HPDE6-E6E7 (cell line): ENCODE data around the gene SIGLECL1.

Experiments
- DNase-seq: peaks from one replicate; pipeline ENCODE4 v3.0.0; 2011; ENCODE audit warnings: missing footprints; ENCODE audit errors: extremely low spot score

Gene SIGLECL1

GRCh38 chr19:51252306-51253079, 1.6 kb downstream of the SIGLECL1 start:
- DNase-seq: no peak

DNA sequence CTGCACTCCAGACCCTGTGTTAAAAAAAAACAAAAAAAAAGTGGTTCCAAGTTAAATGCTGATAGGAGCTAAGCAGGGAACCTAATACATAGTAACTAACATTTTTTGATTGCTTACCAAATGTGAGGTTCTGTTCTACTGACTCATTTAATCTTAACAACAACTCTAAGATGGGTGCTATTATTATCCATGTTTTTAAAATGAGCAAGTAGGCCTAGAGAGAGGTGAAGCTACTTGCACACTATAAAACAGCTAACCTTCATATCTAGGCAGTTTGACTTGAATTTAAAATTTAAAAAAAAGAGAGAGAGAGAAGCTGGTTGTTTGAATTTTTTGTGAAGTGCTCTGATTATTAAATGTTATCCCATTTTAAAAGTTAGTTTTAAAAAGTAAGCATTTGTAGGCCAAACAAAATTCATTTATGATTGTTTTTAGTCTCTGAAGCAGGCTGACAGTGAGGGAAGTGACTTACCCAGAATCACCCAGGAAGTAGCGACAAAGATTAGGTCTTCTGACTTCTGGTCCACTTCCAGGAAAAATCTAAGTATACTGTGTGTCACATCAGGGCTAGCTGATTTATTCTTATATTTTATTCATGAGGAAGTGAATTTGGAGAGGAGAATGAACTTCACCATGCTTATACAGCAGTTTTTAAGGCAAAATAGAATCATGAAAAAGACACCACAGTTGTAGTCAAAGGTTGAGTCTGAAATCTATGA, 2.4 kb downstream of the SIGLECL1 start:
- no peak for DNase-seq

DNA sequence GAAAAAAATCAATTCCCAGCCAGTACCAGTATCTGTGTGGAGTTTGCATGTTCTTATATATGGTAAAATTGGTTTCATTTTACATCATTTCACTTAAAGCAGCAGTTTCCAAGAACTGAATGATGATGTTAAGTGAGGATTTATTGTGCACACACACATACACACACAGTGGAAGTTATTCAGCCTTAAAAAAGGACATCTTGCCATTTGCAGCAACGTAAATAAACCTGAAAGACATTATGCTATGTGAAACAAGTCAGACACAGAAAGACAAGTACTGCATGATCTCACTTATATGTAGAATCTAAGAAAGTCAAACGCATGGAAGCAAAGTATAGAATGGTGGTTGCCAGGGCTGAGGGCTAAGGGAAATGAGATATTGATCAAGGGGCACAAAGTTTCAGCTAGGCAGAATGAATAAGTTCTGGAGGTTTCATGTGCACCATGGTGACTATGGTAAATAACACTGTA, 5.3 kb downstream of the SIGLECL1 start:
- DNase-seq: no peak

- no peak for DNase-seq
Measured at GRCh38 chr19:51257471-51257870, 6.6 kb downstream of the SIGLECL1 start.

DNA sequence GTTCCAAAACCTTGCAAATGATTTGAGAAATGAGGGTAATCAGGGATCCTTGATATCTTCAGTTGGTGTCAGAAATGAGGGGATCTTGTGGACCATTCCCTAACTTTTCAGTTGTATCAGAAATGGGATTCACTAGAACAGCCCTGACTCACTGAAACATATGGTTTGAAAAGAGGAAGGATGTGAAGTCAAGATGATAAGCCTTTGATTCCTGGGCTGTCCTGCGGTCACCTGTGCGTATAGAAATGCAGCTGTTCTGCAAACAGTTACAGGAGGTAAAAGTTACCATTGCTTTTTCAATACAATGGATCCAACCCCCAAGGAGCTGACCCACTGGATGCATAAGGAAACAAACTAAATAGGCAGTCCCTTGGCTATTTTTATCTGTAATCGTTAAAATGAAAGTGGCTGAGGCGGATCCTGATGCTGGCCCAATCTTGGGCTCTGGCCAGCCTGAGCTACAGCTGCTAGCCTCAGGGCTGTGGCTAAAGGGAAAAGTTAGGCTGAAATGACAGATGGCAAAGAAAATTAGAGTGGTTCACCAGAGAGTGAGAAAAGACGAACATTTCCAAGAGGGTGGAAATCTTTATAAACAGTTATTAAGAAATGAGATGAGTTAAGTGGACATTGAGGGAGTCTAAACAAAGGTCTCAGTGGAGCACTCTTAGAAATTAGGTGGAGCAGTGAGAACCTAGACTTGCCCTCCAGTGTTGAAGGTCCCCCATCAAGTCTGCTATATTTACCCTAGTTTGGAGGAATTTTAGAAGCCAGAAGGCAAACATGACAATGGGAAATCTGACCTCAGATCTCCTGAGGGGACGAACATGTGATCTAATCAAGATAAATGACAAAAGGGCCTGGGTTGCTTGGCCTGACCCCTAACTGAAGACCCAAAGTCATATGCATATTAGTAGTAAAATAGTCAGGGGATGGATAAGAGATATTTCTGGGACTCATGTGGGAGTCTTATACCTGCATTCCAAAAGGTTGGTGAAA, 7.6 kb downstream of the SIGLECL1 start:
- DNase-seq: no peak

DNA sequence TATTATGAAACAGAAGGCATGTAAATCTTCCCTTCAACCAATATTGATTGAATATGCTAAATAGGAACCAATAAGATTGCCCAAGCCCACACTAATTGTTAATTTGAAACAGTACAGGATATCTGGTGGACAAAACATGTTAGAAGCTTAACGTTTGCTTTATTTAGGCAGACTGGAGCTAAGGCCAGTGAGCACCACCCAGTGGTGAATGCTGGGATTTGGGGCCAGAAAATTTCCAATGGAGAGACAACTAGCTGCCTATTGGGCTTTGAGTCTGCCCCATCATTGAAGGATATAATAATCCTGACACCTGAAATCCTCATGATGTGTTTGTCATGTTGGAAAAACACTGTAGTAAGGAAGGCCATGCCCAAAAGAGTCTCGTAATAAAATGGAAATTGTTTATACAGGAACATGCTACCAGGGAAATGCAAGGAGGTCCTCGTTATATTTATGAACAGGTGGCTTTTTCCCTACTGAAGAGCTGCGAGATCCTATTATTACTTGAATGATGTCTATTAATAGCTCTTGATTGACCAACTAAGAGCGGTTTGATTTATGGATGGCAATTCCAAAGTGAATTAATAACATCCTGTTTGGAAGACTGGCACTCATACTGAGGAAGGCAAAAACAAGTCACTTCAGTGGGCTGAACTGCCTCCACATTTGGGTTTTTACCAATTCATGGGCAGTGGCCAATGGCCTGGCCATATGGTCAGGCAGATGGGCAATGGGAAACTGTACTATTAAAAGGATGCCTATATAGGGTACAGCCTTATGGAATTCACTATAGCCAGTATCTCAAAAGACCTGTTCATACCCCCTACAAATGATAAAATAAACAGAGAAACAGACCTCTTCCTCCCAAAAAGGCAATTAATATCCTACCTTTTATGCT, 8.7 kb downstream of the SIGLECL1 start:
- peak; percentile 15 for DNase-seq

DNA sequence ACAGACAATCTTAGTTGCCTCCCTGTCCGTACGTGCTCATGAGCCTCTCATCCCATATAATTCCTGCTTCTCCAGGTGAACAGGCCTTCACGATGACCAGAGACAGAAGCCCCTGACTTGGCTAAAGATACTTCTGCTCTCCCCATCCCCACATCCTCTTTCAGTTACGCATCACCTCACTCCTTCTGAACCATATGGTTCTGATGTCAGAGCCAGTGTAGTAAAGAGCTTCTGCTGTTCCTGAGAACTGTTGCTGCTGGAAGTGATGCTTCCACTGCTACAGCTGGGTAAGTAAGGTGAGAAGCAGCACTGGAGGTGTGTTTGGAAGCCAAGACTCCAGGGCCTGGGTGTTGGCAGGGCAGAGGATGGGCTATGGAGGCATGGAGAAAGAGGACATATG, 12.9 kb downstream of the SIGLECL1 start:
- no peak for DNase-seq

DNA sequence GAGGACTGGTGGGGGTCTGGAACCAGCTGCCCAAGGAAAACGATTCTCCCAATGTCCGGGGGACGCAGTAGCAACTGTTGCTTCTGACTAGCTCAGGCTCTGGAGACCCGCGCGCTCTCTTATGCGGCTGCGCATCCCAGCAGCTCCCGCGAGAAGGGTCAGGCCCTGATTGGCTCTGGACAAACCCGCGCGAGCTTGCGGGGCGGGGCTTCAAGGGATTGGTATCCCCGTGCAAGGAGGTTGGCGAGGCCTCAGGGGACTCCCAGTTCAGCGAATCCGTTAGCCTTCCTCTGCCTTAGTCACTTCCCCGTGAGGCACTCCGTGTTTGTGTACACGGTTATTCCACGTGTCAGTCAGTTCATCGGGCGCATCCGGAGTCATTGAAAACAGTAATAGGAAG, 20.2 kb downstream of the SIGLECL1 start:
- DNase-seq: no peak

DNA sequence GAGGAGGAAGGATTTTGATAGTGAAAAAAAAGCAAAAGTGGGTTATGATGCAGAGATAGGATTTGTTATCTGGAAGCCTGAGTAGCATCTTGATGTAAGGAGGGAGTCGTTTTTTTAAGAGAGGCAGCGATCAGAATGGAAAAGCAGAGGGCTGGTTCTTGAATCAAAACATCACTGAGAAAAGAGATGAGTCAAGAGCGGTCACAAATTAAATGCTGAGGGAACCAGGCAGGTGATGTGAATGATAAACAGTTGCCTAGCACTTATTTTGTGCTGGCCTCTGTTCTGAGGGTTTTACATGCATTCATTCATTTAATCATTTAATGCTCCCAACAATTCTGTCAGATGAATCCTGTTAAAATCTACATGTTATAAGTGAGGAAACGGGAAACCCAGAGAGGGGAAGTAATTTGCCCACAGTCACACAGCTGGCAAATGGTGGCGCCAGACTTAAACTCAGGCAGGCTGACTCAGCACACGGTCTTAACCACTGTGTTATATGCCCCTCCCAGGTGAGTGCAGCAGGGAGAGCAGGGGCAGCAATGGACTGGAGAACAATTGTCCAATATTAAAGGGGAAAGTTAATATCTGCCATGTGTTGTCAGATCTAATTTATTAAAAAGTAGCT, 21.4 kb downstream of the SIGLECL1 start:
- DNase-seq: no peak

DNA sequence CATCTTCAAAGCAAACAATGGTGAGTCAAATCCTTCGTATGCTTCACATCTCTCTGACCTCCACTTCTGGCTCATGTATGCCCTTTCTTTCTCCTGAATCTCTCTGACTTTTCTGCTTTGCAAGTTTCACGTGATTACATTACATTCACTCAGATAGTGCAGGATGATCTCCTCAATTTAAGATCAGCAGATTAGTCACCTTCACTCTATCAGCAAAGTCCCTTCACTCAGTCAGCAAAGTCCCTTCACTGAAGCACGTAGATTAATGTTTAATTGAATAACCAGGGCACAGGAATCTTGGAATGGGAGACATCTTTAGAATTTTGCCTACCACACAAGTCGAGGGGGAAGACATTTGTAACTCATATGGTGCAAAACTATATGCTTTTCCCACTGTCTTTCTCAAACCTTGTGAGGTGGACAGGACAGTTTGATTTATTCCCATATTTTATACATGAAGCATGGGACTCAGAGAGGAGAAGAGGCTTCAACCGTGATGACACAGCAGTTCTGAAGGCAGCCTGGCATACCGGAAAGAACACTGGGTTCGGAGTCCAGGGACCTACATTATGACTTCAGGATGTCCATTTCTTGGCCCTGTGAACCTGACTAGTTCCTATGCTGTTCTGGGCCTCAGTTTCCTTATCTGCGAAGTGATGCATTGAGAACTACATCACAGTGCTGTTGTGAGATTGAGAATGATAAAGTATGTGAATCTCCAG, 23.3 kb downstream of the SIGLECL1 start:
- no peak for DNase-seq

DNA sequence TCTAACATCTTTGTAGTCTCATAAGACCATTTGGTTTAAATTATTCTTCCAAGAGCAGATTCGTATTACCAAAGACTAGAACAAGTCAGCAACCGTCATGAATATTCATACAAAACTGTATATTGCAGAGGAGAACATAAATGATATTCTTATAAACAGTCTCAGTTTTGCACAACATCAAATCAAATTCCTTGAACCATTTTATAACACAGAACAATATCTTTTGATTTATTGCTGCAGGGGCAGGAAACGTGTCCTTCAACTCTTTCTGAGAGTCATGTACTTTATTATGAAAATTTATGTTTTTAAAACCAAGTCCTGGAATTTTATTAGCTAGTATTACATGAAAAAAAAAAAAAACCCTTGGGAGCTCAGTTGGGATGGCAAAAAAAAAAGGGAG, 26.2 kb downstream of the SIGLECL1 start:
- no peak for DNase-seq

GRCh38 chr19:51282335-51282734, 31.5 kb downstream of the SIGLECL1 start:
- DNase-seq: no peak

DNA sequence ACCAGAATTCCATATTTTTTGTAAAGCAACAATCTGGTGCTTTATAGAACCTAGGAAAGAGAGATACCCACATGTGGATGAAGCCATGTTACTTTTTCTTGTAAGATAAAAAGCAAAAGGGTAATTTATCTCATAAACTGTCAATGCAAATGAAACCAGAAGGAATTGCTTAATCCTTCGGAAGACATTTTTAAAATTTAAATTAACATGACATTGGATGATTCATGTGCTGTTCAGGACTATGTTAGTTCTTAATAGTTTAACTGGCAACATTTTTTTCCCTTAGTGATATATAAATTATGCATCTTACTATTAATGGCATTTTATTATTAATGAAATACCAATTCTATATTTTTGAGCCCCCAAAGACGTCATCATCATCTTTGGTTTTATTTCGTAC, 34.8 kb downstream of the SIGLECL1 start:
- no peak for DNase-seq

GRCh38 chr19:51289635-51290034, 38.8 kb downstream of the SIGLECL1 start:
- no peak for DNase-seq

- no peak for DNase-seq
Measured at GRCh38 chr19:51292971-51293370, 42.1 kb downstream of the SIGLECL1 start.

DNA sequence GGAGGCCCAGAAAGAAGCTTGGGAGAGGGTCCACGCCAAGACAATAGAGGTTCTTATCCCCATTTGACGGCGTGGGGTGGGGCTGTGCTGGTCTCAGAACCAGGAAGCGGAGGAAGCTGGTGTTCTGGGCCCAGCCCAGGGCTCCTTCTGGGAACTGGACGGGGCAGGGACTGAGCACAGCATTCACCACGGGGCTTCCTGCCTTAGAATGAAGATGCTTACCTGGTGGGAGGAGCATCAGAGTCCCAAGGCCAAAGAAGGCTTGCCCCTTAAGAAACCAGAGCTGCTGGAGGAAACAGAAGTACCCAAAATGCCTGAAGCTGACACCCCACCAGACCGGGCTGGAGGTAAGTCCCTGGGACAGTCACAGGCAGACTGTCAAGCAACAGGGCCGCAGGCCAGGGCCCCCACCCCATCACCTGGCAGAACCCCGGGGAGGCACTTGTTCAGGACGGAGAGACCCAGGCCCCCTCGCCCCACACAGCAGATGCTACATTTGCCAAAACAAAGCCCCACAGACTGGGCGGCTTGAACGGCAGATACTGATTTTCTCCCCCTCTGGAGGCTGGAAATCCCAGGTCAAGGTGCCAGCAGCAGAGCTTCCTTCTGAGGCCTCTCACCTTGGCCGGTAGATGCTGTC, 42.8 kb downstream of the SIGLECL1 start:
- DNase-seq: no peak

- DNase-seq: no peak
Measured at GRCh38 chr19:51294211-51294976, 43.5 kb downstream of the SIGLECL1 start.

- DNase-seq: no peak
Measured at GRCh38 chr19:51294977-51295375, 44.1 kb downstream of the SIGLECL1 start.
